H1 (cell line): Measurements from ENCODE around the gene SP8. TPM values are rescaled to one million over a fixed set of nuclear protein-coding genes. Genes with fewer than 3 reads are reported as not detected.

Source experiments
- BACH1 ChIP-seq: IDR thresholded peaks from 2 replicates; pipeline ENCODE4 v1.6.1; 2012; ENCODE audit warnings: low read length, improper control_type of control experiment
- GABPA ChIP-seq: IDR thresholded peaks from 2 replicates; pipeline ENCODE4 v1.6.1; 2011; ENCODE audit warnings: mild to moderate bottlenecking, low read length, moderate library complexity, borderline replicate concordance; ENCODE audit not compliant: insufficient read depth
- MAFK ChIP-seq: IDR thresholded peaks from 2 replicates; pipeline ENCODE4 v1.6.1; 2012; ENCODE audit warnings: low read depth, mild to moderate bottlenecking, improper control_type of control experiment, low read length
- POLR2A ChIP-seq, 2 experiments: IDR thresholded peaks; 1 replicate in 1 of 2; 2 replicates in 1 of 2; pipeline ENCODE4 v1.6.1; 2011; ENCODE audit warnings: low read depth in 2 of 2, low read length in 2 of 2, mild to moderate bottlenecking in 2 of 2; ENCODE audit errors: control extremely low read depth in 1 of 2
- SIN3A ChIP-seq, 2 experiments: IDR thresholded peaks in 1 of 2; conservative IDR thresholded peaks in 1 of 2; 2 replicates each; pipeline ENCODE4 v1.6.1; 2011 to 2012; ENCODE audit warnings: low read length in 2 of 2, improper control_type of control experiment in 1 of 2, low read depth in 1 of 2, mild to moderate bottlenecking in 1 of 2
- polyA plus RNA-seq, 7 experiments: library from polyadenylated mRNA; depleted of rRNA in 3 of 7; stranded (reverse) in 5 of 7; unstranded in 2 of 7; fragments of >200 nt in 5 of 7; fragments of 200-250 nt in 2 of 7; gene quantifications; 1 replicate in 5 of 7; 2 replicates in 1 of 7; 4 replicates in 1 of 7; pipeline versions ENCODE4 v1.2.1 to v1.2.3, GENCODE V29; 2011 to 2013; ENCODE audit warnings: missing spikeins in 2 of 7, mixed read lengths in 2 of 7
- total RNA-seq: library from RNA; stranded (reverse); fragmentation: NEBNext Ultra II Directional; extraction: Animal tissue kit (Norgen Biotek cat#: 25700); gene quantifications from 2 replicates; pipeline ENCODE4 v1.2.1, GENCODE V29; 2021

Gene SP8
- total and polyA plus RNA-seq, 2 of the 8 experiments (the other 6 are each of a cell fraction or from before 2014, with no cell fraction given): 11.3 to 12.0 TPM

- TF ChIP-seq SIN3A (conservative IDR thresholded peaks at IDR 0.05 in 1 of 2, IDR thresholded peaks at IDR 0.05 in 1 of 2; ENCODE audit: low read depth in 1 of 2, low read length in 2 of 2) (no peak), MAFK (no peak), POLR2A (IDR thresholded peaks at IDR 0.05; ENCODE audit: control extremely low read depth in 1 of 2, low read depth in 2 of 2, low read length in 2 of 2) (no peak), BACH1 (no peak), GABPA (no peak)
Observed at GRCh38 chr7:20828947-20829346, 42.3 kb upstream of the SP8 start (continued).
